H1 (cell line): ENCODE measurements around the gene PPP1R1A. TPM values are rescaled to one million over a fixed set of nuclear protein-coding genes. Genes with fewer than 3 reads are reported as not detected.

Experiments used
- CTCF ChIA-PET: fragments of 300-600 bp; sonication (Branson Sonifier 250); formaldehyde crosslinking; loops from one replicate; lab custom pipeline; 2021; ENCODE audit not compliant: partially characterized antibody; lab: Charles Lee
- POLR2A ChIA-PET: fragments of 300-600 bp; sonication (Branson Sonifier 250); formaldehyde crosslinking; loops from one replicate; lab custom pipeline; 2021; ENCODE audit warnings: inconsistent platforms; ENCODE audit not compliant: partially characterized antibody; lab: Charles Lee
- DNase-seq, 2 experiments: peaks; one replicate each; pipeline versions ENCODE4 v3.0.0 to v3.0.0-alpha.2; 2010 to 2022; ENCODE audit warnings: low spot score in 2 of 2, low read depth in 1 of 2, mixed read lengths in 1 of 2
- FAIRE-seq: peaks from 2 replicates; lab custom pipeline; 2011; peaks lifted over from hg19 to GRCh38; lab: Jason Lieb, UNC
- H2AFZ ChIP-seq: 2 replicates; pipeline ENCODE4 v1.8.1; 2012; ENCODE audit warnings: low read length, inconsistent platforms
- H2AK5ac ChIP-seq: 2 replicates; pipeline ENCODE4 v1.6.1; 2013; ENCODE audit warnings: low read depth, low read length
- H2BK120ac ChIP-seq: replicated peaks from 2 replicates; pipeline ENCODE3; 2013; ENCODE audit warnings: low read depth, low read length, inconsistent platforms
- H2BK12ac ChIP-seq: 2 replicates; pipeline ENCODE4 v1.6.1; 2013; ENCODE audit warnings: low read depth, low read length
- H2BK15ac ChIP-seq: 2 replicates; pipeline ENCODE4 v1.6.1; 2013; ENCODE audit warnings: low read length
- H2BK20ac ChIP-seq: 2 replicates; pipeline ENCODE4 v1.6.1; 2013; ENCODE audit warnings: low read length
- H2BK5ac ChIP-seq: 2 replicates; pipeline ENCODE4 v1.6.1; 2013; ENCODE audit warnings: low read depth, low read length
- H3K14ac ChIP-seq: 2 replicates; pipeline ENCODE4 v1.6.1; 2013; ENCODE audit warnings: inconsistent platforms; ENCODE audit not compliant: insufficient read length
- H3K18ac ChIP-seq: 2 replicates; pipeline ENCODE4 v1.6.1; 2013; ENCODE audit warnings: low read length; ENCODE audit errors: extremely low read depth
- H3K23ac ChIP-seq: 2 replicates; pipeline ENCODE4 v1.6.1; 2013; ENCODE audit warnings: inconsistent platforms; ENCODE audit not compliant: insufficient read length
- H3K23me2 ChIP-seq: 2 replicates; pipeline ENCODE4 v1.6.1; 2013; ENCODE audit warnings: low read depth, low read length
- H3K27ac ChIP-seq: 2 replicates; pipeline ENCODE4 v1.6.1; 2011; ENCODE audit warnings: low read depth, low read length, inconsistent platforms
- H3K27me3 ChIP-seq, 4 experiments: replicated peaks in 1 of 4; 1 replicate in 1 of 4; 2 replicates in 3 of 4; pipeline versions ENCODE4 v1.6.1 to v1.8.1; 2011 to 2013; ENCODE audit warnings: low read length in 3 of 4, mild to moderate bottlenecking in 3 of 4, inconsistent platforms in 2 of 4, mixed read lengths in 2 of 4, moderate library complexity in 1 of 4; ENCODE audit not compliant: control insufficient read depth in 3 of 4, insufficient read depth in 3 of 4; ENCODE audit errors: extremely low read depth in 1 of 4
- H3K36me3 ChIP-seq, 4 experiments: 2 replicates each; pipeline versions ENCODE4 v1.6.1 to v1.8.1; 2011 to 2013; ENCODE audit warnings: mild to moderate bottlenecking in 4 of 4, low read length in 3 of 4, moderate library complexity in 2 of 4, control low read depth in 1 of 4, inconsistent platforms in 1 of 4; ENCODE audit not compliant: insufficient read depth in 4 of 4, control insufficient read depth in 2 of 4
- H3K4ac ChIP-seq: replicated peaks from 2 replicates; pipeline ENCODE3; 2013; ENCODE audit warnings: low read length, low read depth, mixed read lengths, inconsistent platforms; ENCODE audit not compliant: insufficient read length
- H3K4me1 ChIP-seq, 4 experiments: replicated peaks in 1 of 4; 1 replicate in 1 of 4; 2 replicates in 3 of 4; pipeline versions ENCODE4 v1.6.1 to v1.8.1; 2011 to 2013; ENCODE audit warnings: low read length in 3 of 4, inconsistent platforms in 2 of 4, mixed read lengths in 1 of 4; ENCODE audit not compliant: insufficient read depth in 4 of 4, control insufficient read depth in 3 of 4
- H3K4me2 ChIP-seq, 2 experiments: 2 replicates each; pipeline versions ENCODE4 v1.6.1 to v1.8.1; 2011 to 2013; ENCODE audit warnings: low read depth in 2 of 2, low read length in 2 of 2, control low read depth in 1 of 2, inconsistent platforms in 1 of 2, mild to moderate bottlenecking in 1 of 2; ENCODE audit not compliant: insufficient read depth in 1 of 2
- H3K4me3 ChIP-seq, 4 experiments: fragments of 200-600, 300-600 bp in 1 of 4; sonication (generic), shearing (Covaris generic), sonication (Bioruptor Twin) in 1 of 4; 2 replicates each; pipeline versions ENCODE4 v1.5.1 to v1.8.1; 2011 to 2016; ENCODE audit warnings: low read length in 4 of 4, low read depth in 3 of 4, control low read depth in 2 of 4, inconsistent platforms in 2 of 4, mild to moderate bottlenecking in 2 of 4, mixed read lengths in 1 of 4, moderate library complexity in 1 of 4; ENCODE audit not compliant: insufficient read depth in 2 of 4; ENCODE audit errors: extremely low read depth in 1 of 4
- H3K56ac ChIP-seq: replicated peaks from 2 replicates; pipeline ENCODE3; 2013; ENCODE audit warnings: low read depth, mild to moderate bottlenecking, mixed read lengths, low read length, inconsistent platforms; ENCODE audit not compliant: insufficient read length
- H3K79me1 ChIP-seq: 2 replicates; pipeline ENCODE4 v1.6.1; 2013; ENCODE audit warnings: low read depth, low read length, control low read depth
- H3K79me2 ChIP-seq, 2 experiments: 2 replicates each; pipeline versions ENCODE4 v1.6.1 to v1.8.1; 2012 to 2013; ENCODE audit warnings: low read length in 2 of 2, mild to moderate bottlenecking in 2 of 2, inconsistent platforms in 1 of 2; ENCODE audit not compliant: insufficient read depth in 2 of 2, control insufficient read depth in 1 of 2
- H3K9ac ChIP-seq, 4 experiments: replicated peaks in 1 of 4; 1 replicate in 1 of 4; 2 replicates in 3 of 4; pipeline versions ENCODE4 v1.6.1 to v1.8.1; 2011 to 2013; ENCODE audit warnings: low read depth in 3 of 4, low read length in 3 of 4, control low read depth in 2 of 4, mild to moderate bottlenecking in 2 of 4, moderate library complexity in 2 of 4, inconsistent platforms in 1 of 4; ENCODE audit errors: extremely low read depth in 1 of 4
- H3K9me3 ChIP-seq, 2 experiments: 2 replicates each; pipeline versions ENCODE4 v1.6.1 to v1.8.1; 2012 to 2013; ENCODE audit warnings: mild to moderate bottlenecking in 2 of 2, moderate library complexity in 2 of 2, control low read depth in 1 of 2, inconsistent platforms in 1 of 2, low read depth in 1 of 2, low read length in 1 of 2, mixed read lengths in 1 of 2; ENCODE audit not compliant: insufficient read depth in 2 of 2
- H4K20me1 ChIP-seq, 2 experiments: replicated peaks in 1 of 2; 2 replicates each; pipeline versions ENCODE3 to v1.8.1; 2011 to 2013; ENCODE audit warnings: inconsistent platforms in 2 of 2, low read length in 2 of 2, mild to moderate bottlenecking in 1 of 2; ENCODE audit not compliant: insufficient read depth in 2 of 2, control insufficient read depth in 1 of 2
- H4K5ac ChIP-seq: 2 replicates; pipeline ENCODE4 v1.6.1; 2013; ENCODE audit warnings: low read length, low read depth, mixed read lengths, inconsistent platforms; ENCODE audit not compliant: insufficient read length
- H4K8ac ChIP-seq: 2 replicates; pipeline ENCODE4 v1.8.0; 2013; ENCODE audit warnings: mild to moderate bottlenecking, moderate library complexity, low read length, inconsistent platforms; ENCODE audit not compliant: insufficient read depth; ENCODE audit errors: extremely low read depth
- H4K91ac ChIP-seq: replicated peaks from 2 replicates; pipeline ENCODE3; 2013; ENCODE audit warnings: low read length, mixed read lengths, inconsistent platforms; ENCODE audit not compliant: insufficient read length
- BCL11A ChIP-seq, 2 experiments: IDR thresholded peaks; one replicate each; pipeline ENCODE4 v1.6.1; 2011; ENCODE audit warnings: low read depth in 2 of 2, low read length in 2 of 2, mild to moderate bottlenecking in 2 of 2
- BRCA1 ChIP-seq: IDR thresholded peaks from 2 replicates; pipeline ENCODE4 v1.6.1; 2012; ENCODE audit warnings: low read depth, low read length, improper control_type of control experiment
- CHD1 ChIP-seq: IDR thresholded peaks from 2 replicates; pipeline ENCODE4 v1.6.1; 2012; ENCODE audit warnings: low read depth, low read length, improper control_type of control experiment
- EP300 ChIP-seq, 2 experiments: IDR thresholded peaks; 1 replicate in 1 of 2; 2 replicates in 1 of 2; pipeline ENCODE4 v1.6.1; 2011 to 2012; ENCODE audit warnings: low read depth in 2 of 2, low read length in 2 of 2, mild to moderate bottlenecking in 2 of 2, borderline replicate concordance in 1 of 2, inconsistent platforms in 1 of 2, moderate library complexity in 1 of 2
- GTF2F1 ChIP-seq: IDR thresholded peaks from 2 replicates; pipeline ENCODE4 v1.6.1; 2012; ENCODE audit warnings: low read depth, low read length, improper control_type of control experiment, borderline replicate concordance
- POLR2A ChIP-seq, 2 experiments: IDR thresholded peaks; 1 replicate in 1 of 2; 2 replicates in 1 of 2; pipeline ENCODE4 v1.6.1; 2011; ENCODE audit warnings: low read depth in 2 of 2, low read length in 2 of 2, mild to moderate bottlenecking in 2 of 2; ENCODE audit errors: control extremely low read depth in 1 of 2
- RFX5 ChIP-seq: IDR thresholded peaks from 2 replicates; pipeline ENCODE4 v1.6.1; 2011; ENCODE audit warnings: low read depth, low read length, improper control_type of control experiment, borderline replicate concordance
- SAP30 ChIP-seq: fragments of 300-600 bp; sonication (generic); IDR thresholded peaks from 2 replicates; pipeline ENCODE4 v1.7.1; 2012; ENCODE audit warnings: low read length, moderate library complexity, mild to moderate bottlenecking, inconsistent platforms; ENCODE audit not compliant: insufficient read depth, insufficient replicate concordance
- SIX5 ChIP-seq: IDR thresholded peaks from 2 replicates; pipeline ENCODE4 v1.6.1; 2011; ENCODE audit warnings: mild to moderate bottlenecking, low read depth, low read length
- SP1 ChIP-seq: IDR thresholded peaks from 2 replicates; pipeline ENCODE4 v1.6.1; 2011; ENCODE audit warnings: low read depth, low read length
- SP2 ChIP-seq: IDR thresholded peaks from 2 replicates; pipeline ENCODE4 v1.6.1; 2012; ENCODE audit warnings: mild to moderate bottlenecking, low read length, inconsistent platforms
- TAF1 ChIP-seq: IDR thresholded peaks from 2 replicates; pipeline ENCODE4 v1.6.1; 2011; ENCODE audit warnings: mild to moderate bottlenecking, low read depth, low read length
- ZNF274 ChIP-seq: IDR thresholded peaks from 2 replicates; pipeline ENCODE4 v1.7.0; 2012; ENCODE audit warnings: low read length, borderline replicate concordance; ENCODE audit errors: extremely low read depth
- WGBS, 2 experiments: shearing (Covaris generic) in 1 of 2; methylation state at CpG; one replicate each; pipeline versions ENCODE4 v1.1.6 to v1.1.7; 2013 to 2015; ENCODE audit warnings: low lambda C conversion rate in 2 of 2, mixed read lengths in 2 of 2, inconsistent platforms in 1 of 2, low coverage in 1 of 2, missing lambda C conversion rate in 1 of 2; ENCODE audit not compliant: insufficient replicate concordance in 2 of 2, insufficient coverage in 1 of 2, insufficient read length in 1 of 2; ENCODE audit errors: extremely low coverage in 1 of 2, missing lambda C conversion rate in 1 of 2; 5-methylcytosine and 5-hydroxymethylcytosine counted together
- polyA plus RNA-seq, 7 experiments: library from polyadenylated mRNA; depleted of rRNA in 3 of 7; stranded (reverse) in 5 of 7; unstranded in 2 of 7; fragments of >200 nt in 5 of 7; fragments of 200-250 nt in 2 of 7; gene quantifications; 1 replicate in 5 of 7; 2 replicates in 1 of 7; 4 replicates in 1 of 7; pipeline versions ENCODE4 v1.2.1 to v1.2.3, GENCODE V29; 2011 to 2013; ENCODE audit warnings: missing spikeins in 2 of 7, mixed read lengths in 2 of 7
- total RNA-seq: library from RNA; stranded (reverse); fragmentation: NEBNext Ultra II Directional; extraction: Animal tissue kit (Norgen Biotek cat#: 25700); gene quantifications from 2 replicates; pipeline ENCODE4 v1.2.1, GENCODE V29; 2021

The PPP1R1A gene
- total and polyA plus RNA-seq, 2 of the 8 experiments (the other 6 are each of a cell fraction or from before 2014, with no cell fraction given), result 5.8 to 13.1 TPM

DNA sequence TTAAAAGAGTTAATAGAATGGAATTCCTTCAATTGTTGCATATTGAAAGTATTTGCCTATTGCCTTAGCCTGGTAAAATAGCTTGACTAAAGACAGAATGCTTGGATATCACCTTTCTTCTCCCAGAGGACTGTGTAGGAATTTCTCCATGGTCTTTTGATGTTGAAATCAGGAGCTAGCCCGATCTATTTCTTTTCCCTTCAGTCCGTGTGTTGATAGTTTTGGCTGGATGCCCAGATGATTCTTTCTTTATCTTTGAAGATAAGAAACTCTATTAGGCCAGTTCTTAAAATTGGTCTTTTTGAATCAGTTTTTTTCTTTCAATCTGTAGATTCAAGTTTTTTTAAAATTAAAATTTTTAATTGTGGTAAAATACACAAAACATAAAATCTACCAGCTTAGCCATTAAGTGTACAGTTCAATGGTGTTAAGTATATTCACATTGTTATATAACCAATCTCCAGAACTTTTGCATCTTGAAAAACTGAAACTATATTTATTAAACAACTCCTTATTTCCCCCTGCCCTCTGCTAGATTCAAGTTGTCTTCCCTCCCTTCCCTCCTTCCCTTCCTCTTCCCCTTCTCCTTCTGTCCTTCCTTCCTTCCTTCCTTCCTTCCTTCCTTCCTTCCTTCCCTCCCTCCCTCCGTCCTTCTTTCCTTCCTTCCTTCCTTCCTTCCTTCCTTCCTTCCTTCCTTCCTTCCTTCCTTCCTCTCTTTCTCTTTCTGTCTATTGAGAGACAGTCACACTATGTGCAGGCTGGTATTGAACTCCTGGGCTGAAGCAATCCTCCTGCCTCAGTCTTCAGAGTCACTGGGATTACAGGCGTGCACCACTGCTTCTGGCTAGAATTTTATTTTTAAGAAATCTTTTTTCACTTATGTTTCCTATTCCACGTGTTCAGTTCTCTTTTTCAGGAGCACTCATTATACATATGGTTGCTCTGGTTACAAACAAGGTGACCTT is 36.1 kb upstream of the PPP1R1A start:
- Histone ChIP-seq H4K5ac (no peak overlapping the region), H3K23ac (no peak overlapping the region), H2AK5ac (no peak overlapping the region), H3K79me1 (no peaks in the 10 kb centered on the region), H2BK20ac (no peak overlapping the region), H2BK120ac (no peak overlapping the region), H2AFZ (no peak overlapping the region), H3K36me3 (no peaks in the 10 kb centered on the region), H3K9me3 (peaks cover 16 to 20% of the 10 kb centered on the region in 2 experiments), H4K8ac (no peak overlapping the region), H3K18ac (no peak overlapping the region), H3K56ac (no peak overlapping the region), H2BK12ac (no peak overlapping the region), H3K4me2 (no peak overlapping the region), H3K14ac (no peak overlapping the region), H3K79me2 (no peaks in the 10 kb centered on the region), H3K27ac (no peak overlapping the region), H2BK5ac (no peak overlapping the region), H2BK15ac (no peak overlapping the region), H3K9ac (no peak overlapping the region), H3K23me2 (no peaks in the 10 kb centered on the region), H3K4ac (no peak overlapping the region), H4K91ac (no peak overlapping the region), H3K4me3 (no peak overlapping the region), H3K27me3 (peaks cover 0 to 1% (median 0%) of the 10 kb centered on the region in 4 experiments; a peak in 1 of 7 replicates), H3K4me1 (no peaks in the 10 kb centered on the region), H4K20me1 (no peaks in the 10 kb centered on the region)
- CTCF ChIA-PET, result interaction anchor here (0.6 to 3.3 kb wide), 9 partner anchors 8 to 445 kb away, joined by 3 to 22 read pairs (median 3); partner anchors contain the start of gene LACRT
- POLR2A ChIA-PET, result no interaction called here
- WGBS, 2 experiments, result 63% methylated on average over 5 of the region's 5 CpGs; no CpG with 5 or more reads in 1 of the 2 experiments
- FAIRE-seq (no peak), DNase-seq (no peak)
- TF ChIP-seq SP2 (no peak), POLR2A (IDR thresholded peaks at IDR 0.05; ENCODE audit: control extremely low read depth in 1 of 2, low read depth in 2 of 2, low read length in 2 of 2) (no peak), RFX5 (no peak), TAF1 (no peak), SAP30 (no peak), BRCA1 (no peak), BCL11A (IDR thresholded peaks at IDR 0.05; ENCODE audit: low read depth in 2 of 2, low read length in 2 of 2) (no peak), ZNF274 (no peak), CHD1 (no peak), SP1 (no peak), EP300 (IDR thresholded peaks at IDR 0.05; ENCODE audit: borderline replicate concordance in 1 of 2, low read depth in 2 of 2, low read length in 2 of 2) (no peak), GTF2F1 (no peak), SIX5 (no peak)
